Bronchus fibroblast of lung (primary cell): ENCODE data around the gene U2AF2. TPM values are rescaled to one million over a fixed set of nuclear protein-coding genes. Genes with fewer than 3 reads are reported as not detected.

Source experiments
- total RNA-seq: library from RNA; depleted of rRNA; stranded (reverse); fragments of >200 nt; gene quantifications from 2 replicates; pipeline ENCODE4 v1.2.3, GENCODE V29; 2015

The U2AF2 gene
- 197 and 225 TPM in 2 replicates for total RNA-seq

GRCh38 chr19:55654868-55655647 is at the start of gene U2AF2:
Gene U2AF2, plus strand, starts transcription at chr19:55655035. Its CDS starts 70 bp downstream, at chr19:55655105.

GRCh38 chr19:55605637-55606470 is 49.0 kb upstream of the U2AF2 start, which contains the start of gene ZNF865:
Gene ZNF865, plus strand, starts transcription at chr19:55605647. Its CDS starts 7,972 bp downstream, at chr19:55613619.

DNA sequence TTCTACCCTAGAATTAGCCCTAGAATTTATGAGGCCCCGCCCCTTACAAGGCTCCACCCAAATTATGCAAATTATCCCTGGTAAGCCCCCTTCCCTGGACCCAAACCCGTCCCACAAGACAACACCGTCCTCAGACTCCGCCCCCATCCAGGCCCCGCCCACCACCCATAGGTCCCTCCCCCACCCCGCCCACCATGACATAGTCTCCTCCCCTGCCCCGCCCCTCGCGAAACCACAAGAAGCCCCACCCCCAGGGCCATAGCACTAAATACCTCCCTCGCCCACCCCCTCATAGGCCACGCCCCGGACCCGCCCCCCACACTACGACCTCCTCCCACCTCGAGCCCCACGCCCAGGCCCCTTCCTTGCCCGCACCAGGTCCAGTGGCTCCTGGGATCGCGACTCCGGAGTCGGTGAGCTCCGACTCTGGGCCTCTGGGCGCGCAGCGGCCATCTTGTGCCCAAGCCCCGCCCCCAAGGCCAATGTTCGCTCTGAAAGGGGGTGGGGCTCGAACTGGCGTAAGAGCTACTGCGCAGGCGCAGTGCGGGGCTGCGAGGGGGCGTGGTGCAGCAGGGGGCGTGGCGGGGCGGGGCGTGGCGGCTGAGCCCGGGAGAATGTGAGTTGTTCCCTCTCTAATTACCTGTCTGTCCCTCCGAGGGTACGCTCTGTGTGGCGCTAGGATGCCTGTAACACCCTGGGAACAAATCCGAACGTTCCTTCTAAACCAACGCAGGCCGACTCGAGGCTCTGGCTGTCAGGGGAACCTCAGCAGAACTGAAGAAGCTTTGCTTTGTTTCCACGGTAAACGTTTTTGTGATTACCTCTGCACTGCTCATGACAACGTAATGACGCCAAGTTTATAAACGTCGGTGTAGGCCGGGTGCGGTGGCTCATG is 30.5 kb upstream of the U2AF2 start, which contains the start of gene ZNF784:
Gene ZNF784, minus strand, starts transcription at position 458 of the 895 bp plus-strand sequence. Its CDS starts 5 bp downstream, at position 453.

DNA sequence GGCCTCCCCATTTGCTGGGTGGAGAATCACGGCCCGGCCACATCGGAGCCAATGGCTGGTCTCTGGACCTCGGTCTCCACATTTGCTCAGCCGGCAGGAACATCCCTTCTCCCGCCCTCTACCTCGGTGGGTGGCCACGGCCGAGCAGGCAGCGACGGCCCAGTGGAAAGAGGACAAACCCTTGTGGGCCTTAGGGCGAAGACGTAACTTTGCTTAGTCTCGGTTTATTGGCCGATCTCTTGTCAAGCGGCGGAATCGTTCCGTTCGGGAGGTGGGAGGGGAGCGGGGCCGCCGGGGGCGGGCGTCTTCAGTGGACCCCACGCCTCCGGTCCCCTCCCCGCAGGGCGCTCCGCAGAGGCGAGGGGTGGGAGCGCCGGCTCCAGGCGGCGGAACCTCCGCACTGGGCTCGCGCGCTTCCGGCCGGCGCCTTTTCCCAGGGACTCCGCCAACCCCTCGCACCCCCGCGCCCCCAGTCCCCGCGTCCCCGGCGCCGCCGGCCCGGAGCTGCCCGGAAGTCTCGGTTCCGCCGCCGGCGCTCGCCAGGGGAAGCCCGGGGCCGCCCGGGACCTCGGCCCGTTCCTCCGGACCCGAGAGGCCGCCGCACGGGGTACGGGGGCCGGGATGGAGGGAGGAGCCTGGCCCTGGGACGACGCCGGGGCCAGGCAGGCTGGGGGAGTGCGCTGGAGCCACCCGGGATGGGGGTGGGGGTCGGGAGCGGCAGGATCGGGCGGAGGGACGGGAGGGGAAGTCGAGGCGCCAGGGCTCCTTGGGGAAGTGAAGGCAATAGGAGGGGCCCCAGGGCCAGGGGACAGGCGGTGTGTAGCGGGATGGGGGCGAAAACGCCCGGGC is 14.0 kb upstream of the U2AF2 start, which contains the start of gene ZNF580:
Gene ZNF580, plus strand, starts transcription at position 426 of the 849 bp plus-strand sequence. CDS start 1,507 bp downstream, outside the sequence.

DNA sequence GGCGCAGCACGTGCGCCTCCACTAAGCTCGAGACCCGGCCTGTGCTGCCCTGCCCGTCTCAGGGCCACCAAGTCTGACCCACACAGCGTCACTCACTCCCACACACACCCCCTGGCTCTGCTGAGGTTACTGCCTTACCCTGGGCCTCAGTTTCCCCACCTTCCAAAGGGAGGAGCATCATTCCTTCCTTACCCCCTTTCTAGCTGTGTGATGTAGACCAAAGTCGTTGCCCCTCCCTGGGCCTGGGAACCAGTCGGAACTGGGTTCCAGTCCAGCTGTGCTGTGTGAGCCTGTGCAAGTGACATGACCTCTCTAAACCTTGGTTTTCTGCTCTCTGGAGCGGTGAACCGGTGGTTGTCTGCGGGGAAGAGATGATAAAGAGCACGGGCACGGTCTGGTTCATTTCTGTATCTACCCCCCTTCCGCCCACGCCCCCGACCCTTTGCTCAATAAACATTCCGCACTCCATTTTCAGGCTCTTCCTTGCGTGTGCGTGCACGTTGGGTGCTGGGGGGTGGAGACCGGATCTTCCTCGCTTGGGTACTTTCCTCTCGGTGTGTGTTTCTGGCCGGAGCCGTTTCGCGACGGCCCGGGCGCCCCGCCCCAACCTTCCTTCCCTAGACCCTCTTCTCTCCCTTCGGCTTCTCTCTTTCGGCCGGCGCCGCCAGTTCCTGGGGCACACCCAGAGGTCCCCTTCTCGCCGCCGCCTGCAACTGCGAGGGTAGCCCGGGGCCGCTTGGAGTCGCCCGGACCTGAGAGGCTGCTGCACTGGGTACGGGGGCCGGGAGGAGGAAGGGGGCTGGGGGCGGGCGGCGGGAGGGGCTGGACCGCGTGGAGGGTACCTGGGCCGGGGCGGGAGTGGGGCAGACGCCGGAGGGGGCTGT is 11.6 kb upstream of the U2AF2 start, which contains the start of gene ZNF581:
Gene ZNF581, plus strand, starts transcription at position 647 of the 884 bp plus-strand sequence. CDS start 923 bp downstream, outside the sequence.

DNA sequence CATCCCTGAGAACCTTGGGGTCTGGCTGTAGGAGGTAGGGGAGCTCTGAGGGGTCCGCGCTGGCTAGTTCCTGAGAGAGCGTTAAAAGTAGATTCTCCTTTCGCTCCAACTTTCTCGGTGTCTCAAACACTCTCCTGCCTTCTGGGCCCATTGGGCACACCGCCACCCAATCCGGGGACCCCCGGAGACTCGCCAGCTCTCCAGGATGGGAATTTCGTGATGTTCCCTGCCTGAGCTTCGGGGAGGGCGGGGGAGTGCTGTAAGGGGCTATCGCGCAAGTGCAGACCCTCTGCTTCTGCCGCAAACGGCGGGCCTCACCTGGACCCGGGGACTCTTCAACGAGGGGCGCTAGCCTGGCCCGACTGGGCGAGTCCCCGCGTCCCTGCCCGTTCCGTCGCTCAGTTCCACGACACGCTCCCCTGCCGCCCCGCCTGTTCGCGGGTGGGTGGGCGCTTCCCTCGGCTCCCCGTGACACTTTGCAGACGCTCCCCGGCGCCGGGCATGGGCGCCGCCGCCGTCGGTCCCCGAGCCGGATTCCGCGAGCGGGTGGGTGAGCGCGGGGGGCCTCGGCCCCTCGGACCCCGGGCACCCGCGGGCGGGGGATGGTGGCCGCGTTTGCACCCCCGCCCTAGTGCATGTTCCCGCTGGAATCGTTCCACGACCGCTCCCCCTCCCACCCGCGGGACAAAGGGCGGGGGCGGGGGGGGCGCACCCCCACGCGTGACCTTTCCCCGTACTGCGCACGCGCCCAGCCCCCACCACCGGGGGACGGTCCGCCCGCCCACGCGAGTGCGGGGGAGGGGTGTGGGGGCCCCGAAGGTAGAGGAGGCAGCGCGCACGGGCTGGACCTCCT is 6.9 kb upstream of the U2AF2 start, which contains the start of gene CCDC106:
Gene CCDC106, plus strand, starts transcription at position 481 of the 853 bp plus-strand sequence. CDS start 835 bp downstream, outside the sequence.

DNA sequence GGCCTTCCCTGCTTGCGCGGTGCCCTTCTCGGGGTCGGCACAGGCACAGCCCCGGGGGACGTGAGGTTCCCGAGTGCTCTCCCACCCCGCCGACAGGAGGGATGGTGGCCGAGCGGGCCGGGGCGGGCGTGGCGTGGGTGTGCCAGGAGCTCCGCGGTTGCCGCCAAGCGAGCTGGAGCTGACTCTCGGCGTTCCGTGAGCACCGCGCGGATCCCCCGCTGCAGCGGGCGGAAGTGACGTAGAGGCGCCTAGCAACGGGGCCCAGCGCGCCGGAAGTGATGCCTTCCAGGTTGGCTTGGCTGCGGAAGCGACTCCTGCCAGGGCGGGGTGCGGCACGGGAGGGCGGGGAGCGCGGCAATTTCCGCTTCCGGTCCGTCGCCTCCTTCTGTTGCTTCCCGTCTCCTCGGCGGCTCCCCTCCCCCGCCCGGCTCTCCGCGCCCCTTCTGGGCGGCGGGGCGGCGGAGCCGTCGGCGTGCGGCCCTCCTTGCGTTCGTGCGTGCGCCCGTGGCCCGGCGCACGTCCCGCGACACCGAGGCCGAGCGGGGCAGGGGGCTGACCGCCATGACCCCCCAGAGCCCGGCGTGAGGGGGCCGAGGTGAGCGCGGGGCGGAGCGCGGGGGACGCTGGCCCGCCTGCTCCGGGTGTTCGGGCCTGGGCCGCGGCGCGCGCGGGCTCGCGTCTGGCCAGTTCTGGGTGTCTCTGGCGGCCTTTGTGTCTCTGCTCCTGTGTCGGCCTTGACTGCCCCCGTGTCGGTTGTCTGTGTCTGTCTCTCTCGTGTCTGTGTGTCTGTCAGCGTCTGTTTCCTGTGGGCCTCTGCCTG is 20.2 kb downstream of the U2AF2 start, which contains the start of gene EPN1:
Gene EPN1, plus strand, starts transcription at position 386 of the 820 bp plus-strand sequence. CDS start 3,402 bp downstream, outside the sequence.

Other genes starting within 250 kb of the U2AF2 start
- gene UBE2S, start 247.2 kb upstream of the U2AF2 start, total RNA-seq = 249 and 263 TPM in 2 replicates
- not detected in 2 replicates for gene SHISA7, start 211.7 kb upstream of the U2AF2 start, total RNA-seq
- gene ISOC2, start 193.4 kb upstream of the U2AF2 start, total RNA-seq = 74.8 and 86.4 TPM in 2 replicates
- not detected in 2 replicates for gene C19orf85, start 190.3 kb upstream of the U2AF2 start, total RNA-seq
- 5.4 and 9.4 TPM in 2 replicates for gene ZNF628, start 178.4 kb upstream of the U2AF2 start, total RNA-seq
- gene NAT14, start 169.8 kb upstream of the U2AF2 start, total RNA-seq = 25.1 and 29.8 TPM in 2 replicates
- 0.89 and 1.7 TPM in 2 replicates for gene SSC5D, start 166.6 kb upstream of the U2AF2 start, total RNA-seq
- not detected in 2 replicates for gene SBK2, start 117.9 kb upstream of the U2AF2 start, total RNA-seq
- gene SBK3, start 109.5 kb upstream of the U2AF2 start, total RNA-seq = 0.15 TPM in 1 of 2 replicates, not detected in the other
- gene ZNF579, start 74.2 kb upstream of the U2AF2 start, total RNA-seq = 5.0 and 5.2 TPM in 2 replicates
- gene FIZ1, start 55.5 kb upstream of the U2AF2 start, total RNA-seq = 4.5 and 4.9 TPM in 2 replicates
- 19.3 and 19.7 TPM in 2 replicates for gene ZNF524, start 54.7 kb upstream of the U2AF2 start, total RNA-seq
- 2.4 and 3.2 TPM in 2 replicates for gene ZNF865, start 49.4 kb upstream of the U2AF2 start, total RNA-seq
- 1.9 and 3.0 TPM in 2 replicates for gene ZNF784, start 30.5 kb upstream of the U2AF2 start, total RNA-seq
- gene ZNF580, start 14.0 kb upstream of the U2AF2 start, total RNA-seq = 10.4 and 15.0 TPM in 2 replicates
- gene ZNF581, start 11.4 kb upstream of the U2AF2 start, total RNA-seq = 20.5 and 26.3 TPM in 2 replicates
- gene CCDC106, start 6.8 kb upstream of the U2AF2 start, total RNA-seq = 14.7 and 15.6 TPM in 2 replicates
- 103 and 112 TPM in 2 replicates for gene EPN1, start 20.2 kb downstream of the U2AF2 start, total RNA-seq
- gene NLRP9, start 83.4 kb downstream of the U2AF2 start, total RNA-seq = not detected in 2 replicates
- gene RFPL4A, start 104.1 kb downstream of the U2AF2 start, total RNA-seq = not detected in 2 replicates
- not detected in 2 replicates for gene RFPL4AL1, start 114.1 kb downstream of the U2AF2 start, total RNA-seq
- not detected in 2 replicates for gene NLRP11, start 177.0 kb downstream of the U2AF2 start, total RNA-seq
- gene NLRP4, start 181.5 kb downstream of the U2AF2 start, total RNA-seq = not detected in 2 replicates